T-helper 1 cell treated with Interleukin-12 subunit alpha and Interleukin-12 subunit beta and Interleukin-4 antibody, amounts not matched to agents 30 μg/mL and 1 μg/mL, for 36 hours (primary cell): ENCODE measurements around the gene PACS2.

Source experiments
- H3K27ac Mint-ChIP-seq: one replicate; pipeline ENCODE4 v1.8.0; 2021; ENCODE audit warnings: mild to moderate bottlenecking, mixed read lengths
- H3K27me3 Mint-ChIP-seq: one replicate; pipeline ENCODE4 v1.8.0; 2021; ENCODE audit warnings: low read depth, mixed read lengths
- H3K36me3 Mint-ChIP-seq: one replicate; pipeline ENCODE4 v1.8.0; 2021; ENCODE audit warnings: low read depth, mixed read lengths
- H3K4me1 Mint-ChIP-seq: one replicate; pipeline ENCODE4 v1.8.0; 2021; ENCODE audit warnings: low read depth, mixed read lengths
- H3K4me3 Mint-ChIP-seq: one replicate; pipeline ENCODE4 v1.8.0; 2021; ENCODE audit warnings: mild to moderate bottlenecking, moderate library complexity, mixed read lengths
- H3K9me3 Mint-ChIP-seq: one replicate; pipeline ENCODE4 v1.8.0; 2021; ENCODE audit warnings: mixed read lengths

PACS2 gene

GRCh38 chr14:105391541-105391940 is 77.0 kb downstream of the PACS2 start:
- no peaks in the 10 kb centered on the region for H3K27me3 Mint-ChIP-seq
- H3K36me3 Mint-ChIP-seq, result peaks cover 2% of the 10 kb centered on the region
- H3K9me3 Mint-ChIP-seq, result no peaks in the 10 kb centered on the region
- H3K4me1 Mint-ChIP-seq, result peaks cover 3% of the 10 kb centered on the region
- no peak overlapping the region for H3K27ac Mint-ChIP-seq
- no peak overlapping the region for H3K4me3 Mint-ChIP-seq

DNA sequence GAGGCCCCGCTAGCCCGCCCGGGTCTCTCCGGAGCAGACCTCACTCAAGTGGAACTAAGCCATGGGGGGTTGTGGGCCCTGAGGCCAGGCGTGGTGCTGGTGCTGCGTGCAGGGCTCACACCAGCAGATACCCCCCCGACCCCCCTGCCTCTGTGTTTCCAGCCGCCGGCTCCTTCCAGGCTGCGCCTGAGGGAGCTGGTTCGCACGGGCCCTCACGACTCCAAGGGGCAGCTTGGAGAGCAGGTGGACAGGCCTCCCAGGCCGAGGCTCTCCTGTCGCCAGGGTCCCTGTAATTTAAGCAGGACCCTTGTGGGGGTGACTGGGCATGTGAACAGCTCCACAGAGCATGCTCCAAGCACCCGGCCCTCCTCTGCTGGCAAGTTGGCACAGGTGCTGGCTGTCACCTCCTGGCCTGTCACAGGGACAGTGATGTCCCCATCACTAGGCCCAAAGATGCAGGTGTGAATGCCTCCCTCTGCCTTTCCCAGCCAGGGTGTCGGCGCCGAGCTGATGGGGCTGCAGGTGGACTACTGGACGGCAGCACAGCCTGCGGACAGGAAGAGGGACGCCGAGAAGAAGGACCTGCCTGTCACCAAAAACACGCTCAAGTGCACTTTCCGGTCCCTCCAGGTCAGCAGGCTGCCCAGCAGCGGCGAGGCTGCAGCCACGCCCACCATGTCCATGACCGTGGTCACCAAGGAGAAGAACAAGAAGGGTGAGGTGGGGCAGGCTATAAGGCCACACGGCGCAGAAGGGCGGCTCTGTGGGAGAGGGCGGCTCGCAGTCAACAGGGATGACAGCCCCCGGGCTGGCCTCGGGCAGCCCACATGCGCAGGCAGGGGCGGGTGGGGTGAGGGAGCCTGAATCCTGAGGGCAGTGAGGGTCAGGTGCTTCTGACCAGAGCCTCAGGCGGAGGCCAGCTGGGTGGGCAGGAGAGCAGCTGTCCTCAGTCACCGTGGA is 77.9 kb downstream of the PACS2 start:
- Mint-ChIP-seq H3K4me3 (no peak overlapping the region), H3K27ac (no peak overlapping the region), H3K9me3 (no peaks in the 10 kb centered on the region), H3K4me1 (peaks cover 3% of the 10 kb centered on the region), H3K36me3 (peaks cover 2% of the 10 kb centered on the region), H3K27me3 (no peaks in the 10 kb centered on the region)

GRCh38 chr14:105393151-105393550 is 78.6 kb downstream of the PACS2 start:
- no peaks in the 10 kb centered on the region for H3K27me3 Mint-ChIP-seq
- H3K9me3 Mint-ChIP-seq, result no peaks in the 10 kb centered on the region
- peaks cover 2% of the 10 kb centered on the region for H3K36me3 Mint-ChIP-seq
- no peak overlapping the region for H3K27ac Mint-ChIP-seq
- peaks cover 6% of the 10 kb centered on the region for H3K4me1 Mint-ChIP-seq
- no peak overlapping the region for H3K4me3 Mint-ChIP-seq

- no peak overlapping the region for H3K27ac Mint-ChIP-seq
- no peak overlapping the region for H3K4me3 Mint-ChIP-seq
- H3K4me1 Mint-ChIP-seq, result peaks cover 12% of the 10 kb centered on the region
- H3K27me3 Mint-ChIP-seq, result no peaks in the 10 kb centered on the region
- peaks cover 2% of the 10 kb centered on the region for H3K36me3 Mint-ChIP-seq
- H3K9me3 Mint-ChIP-seq, result no peaks in the 10 kb centered on the region
Measured at GRCh38 chr14:105394714-105395537, 80.4 kb downstream of the PACS2 start.

DNA sequence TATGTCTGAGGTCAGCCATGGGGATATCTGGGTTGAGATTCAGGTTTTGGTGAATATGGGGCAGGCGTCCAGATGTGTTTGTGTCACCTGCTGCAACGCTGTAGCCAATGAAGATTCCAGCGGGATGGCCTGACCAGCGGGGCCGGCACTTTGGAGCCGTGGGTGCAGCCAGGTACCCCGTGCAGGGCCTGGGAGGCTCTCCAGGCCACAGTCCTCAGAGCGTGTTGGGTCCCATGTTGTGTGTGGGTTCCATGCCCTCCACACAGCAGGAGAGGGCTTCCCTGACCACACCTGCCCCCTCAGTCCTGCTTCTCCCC is 80.9 kb downstream of the PACS2 start:
- Mint-ChIP-seq H3K4me3 (no peak overlapping the region), H3K27me3 (no peaks in the 10 kb centered on the region), H3K36me3 (peaks cover 6% of the 10 kb centered on the region), H3K9me3 (no peaks in the 10 kb centered on the region), H3K4me1 (peaks cover 12% of the 10 kb centered on the region), H3K27ac (no peak overlapping the region)

- H3K27ac Mint-ChIP-seq, result peak overlapping the region; percentile 82
Measured at GRCh38 chr14:105397350-105397931, 82.9 kb downstream of the PACS2 start.

GRCh38 chr14:105398044-105398725 is 83.6 kb downstream of the PACS2 start, which contains the start of gene TEX22:
TSS of gene TEX22 (plus strand) at chr14:105398538. CDS start at chr14:105399341, 803 bp downstream.
- no peaks in the 10 kb centered on the region for H3K9me3 Mint-ChIP-seq
- peak within 1 kb of the TSS; percentile 92 for H3K4me3 Mint-ChIP-seq
- peaks cover 14% of the 10 kb centered on the region for H3K4me1 Mint-ChIP-seq
- peak within 1 kb of the TSS; percentile 89 for H3K27ac Mint-ChIP-seq
- H3K27me3 Mint-ChIP-seq, result no peaks in the 10 kb centered on the region
- peaks cover 17% of the 10 kb centered on the region for H3K36me3 Mint-ChIP-seq

More at GRCh38 chr14:105397350-105397931, 82.9 kb downstream of the PACS2 start:
- peaks cover 17% of the 10 kb centered on the region for H3K36me3 Mint-ChIP-seq
- no peaks in the 10 kb centered on the region for H3K27me3 Mint-ChIP-seq
- peaks cover 13% of the 10 kb centered on the region for H3K4me1 Mint-ChIP-seq
- H3K4me3 Mint-ChIP-seq, result peak overlapping the region; percentile 65
- H3K9me3 Mint-ChIP-seq, result no peaks in the 10 kb centered on the region

- Mint-ChIP-seq H3K36me3 (peaks cover 17% of the 10 kb centered on the region), H3K4me3 (peak overlapping the region; percentile 92), H3K27ac (peak overlapping the region; percentile 89), H3K27me3 (no peaks in the 10 kb centered on the region), H3K4me1 (peaks cover 14% of the 10 kb centered on the region), H3K9me3 (no peaks in the 10 kb centered on the region)
Measured at GRCh38 chr14:105398726-105399465, 84.3 kb downstream of the PACS2 start.

DNA sequence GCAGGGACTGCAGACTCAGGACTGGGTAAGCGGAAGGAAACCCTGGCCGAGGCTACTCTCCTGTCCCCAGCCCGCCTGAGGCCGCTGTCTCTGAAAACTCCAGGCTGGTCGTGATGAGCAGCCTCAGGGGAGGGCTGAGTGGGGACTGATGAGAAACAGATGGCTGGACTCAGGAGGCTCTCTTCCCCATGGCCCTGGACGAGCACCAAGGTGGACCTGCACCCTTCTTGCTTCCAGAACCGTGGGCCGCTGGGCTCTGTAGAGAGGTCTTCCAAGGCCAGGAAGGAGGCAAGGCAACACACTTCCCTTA is 84.9 kb downstream of the PACS2 start:
- Mint-ChIP-seq H3K27ac (peak overlapping the region; percentile 20), H3K9me3 (no peaks in the 10 kb centered on the region), H3K4me1 (peaks cover 20% of the 10 kb centered on the region), H3K4me3 (peak overlapping the region; percentile 92), H3K27me3 (no peaks in the 10 kb centered on the region), H3K36me3 (peaks cover 17% of the 10 kb centered on the region)

DNA sequence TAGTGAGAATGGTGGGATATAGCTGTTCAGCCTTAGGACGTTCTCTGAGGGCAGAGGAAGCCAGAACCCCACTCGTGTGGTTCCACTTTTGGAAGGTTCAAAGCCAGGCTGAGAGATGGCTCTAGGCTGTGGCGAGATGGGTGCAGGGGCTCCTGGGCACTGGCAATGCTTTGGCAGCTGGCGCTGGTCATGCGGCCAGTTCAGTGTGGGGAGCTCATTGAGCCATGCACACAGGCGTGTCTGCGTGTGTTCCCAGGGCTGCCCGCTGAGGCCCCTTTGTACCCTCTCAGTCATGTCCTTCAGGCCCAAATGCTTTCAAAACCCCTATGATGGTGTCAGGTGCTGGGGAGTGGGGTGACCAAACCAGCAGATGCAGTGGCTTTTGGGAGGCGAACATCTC is 85.5 kb downstream of the PACS2 start:
- H3K27me3 Mint-ChIP-seq, result no peaks in the 10 kb centered on the region
- H3K4me3 Mint-ChIP-seq, result peak overlapping the region; percentile 92
- H3K36me3 Mint-ChIP-seq, result peaks cover 20% of the 10 kb centered on the region
- no peak overlapping the region for H3K27ac Mint-ChIP-seq
- peaks cover 26% of the 10 kb centered on the region for H3K4me1 Mint-ChIP-seq
- H3K9me3 Mint-ChIP-seq, result no peaks in the 10 kb centered on the region

GRCh38 chr14:105401699-105402098 is 87.2 kb downstream of the PACS2 start:
- Mint-ChIP-seq H3K4me3 (no peak overlapping the region), H3K4me1 (peaks cover 28% of the 10 kb centered on the region), H3K9me3 (no peaks in the 10 kb centered on the region), H3K36me3 (peaks cover 24% of the 10 kb centered on the region), H3K27ac (no peak overlapping the region), H3K27me3 (peaks cover 4% of the 10 kb centered on the region)

GRCh38 chr14:105408592-105408991 is 94.0 kb downstream of the PACS2 start:
- Mint-ChIP-seq H3K36me3 (peaks cover 12% of the 10 kb centered on the region), H3K4me3 (no peak overlapping the region), H3K9me3 (no peaks in the 10 kb centered on the region), H3K27me3 (peaks cover 26% of the 10 kb centered on the region), H3K27ac (no peak overlapping the region), H3K4me1 (peaks cover 19% of the 10 kb centered on the region)

DNA sequence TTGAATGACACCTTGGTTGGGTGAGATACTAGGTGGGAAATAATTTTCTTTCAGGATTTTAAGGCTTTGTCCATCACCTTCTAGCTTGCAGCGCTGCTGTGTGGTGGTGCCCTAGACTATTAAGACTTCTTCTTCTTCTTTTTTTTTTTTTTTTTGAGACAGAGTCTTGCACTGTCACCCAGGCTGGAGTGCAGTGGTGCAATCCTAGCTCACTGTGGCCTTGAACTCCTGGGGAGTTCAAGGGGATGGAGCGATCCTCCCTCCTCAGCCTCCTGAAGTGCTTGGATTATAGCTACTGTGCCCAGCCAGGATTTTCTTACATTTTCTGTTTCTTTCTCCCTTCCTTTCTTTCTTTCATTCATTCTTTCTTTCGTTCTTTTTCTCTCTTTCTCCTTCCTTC is 94.8 kb downstream of the PACS2 start:
- no peak overlapping the region for H3K4me3 Mint-ChIP-seq
- no peaks in the 10 kb centered on the region for H3K9me3 Mint-ChIP-seq
- H3K27me3 Mint-ChIP-seq, result peaks cover 30% of the 10 kb centered on the region
- peaks cover 12% of the 10 kb centered on the region for H3K36me3 Mint-ChIP-seq
- H3K4me1 Mint-ChIP-seq, result peaks cover 15% of the 10 kb centered on the region
- H3K27ac Mint-ChIP-seq, result no peak overlapping the region

- H3K9me3 Mint-ChIP-seq, result no peaks in the 10 kb centered on the region
- H3K27ac Mint-ChIP-seq, result no peak overlapping the region
- no peak overlapping the region for H3K4me3 Mint-ChIP-seq
- H3K27me3 Mint-ChIP-seq, result peaks cover 30% of the 10 kb centered on the region
- H3K36me3 Mint-ChIP-seq, result peaks cover 6% of the 10 kb centered on the region
- H3K4me1 Mint-ChIP-seq, result peaks cover 7% of the 10 kb centered on the region
Measured at GRCh38 chr14:105410642-105411016, 96.1 kb downstream of the PACS2 start.
